ENCODE data around the gene RIMS4.

- TF ChIP-seq CTCF (IDR thresholded peaks at IDR 0.05; ENCODE audit: low read depth, low read length) = no peak
- no peak for TF ChIP-seq EZH2phosphoT487 (IDR thresholded peaks at IDR 0.05; ENCODE audit: low read depth)
Observed at GRCh38 chr20:44714102-44714700, 96.1 kb downstream of the RIMS4 start.

Data from OCI-LY3 (cell line).